Regular cardiac myocyte (primary cell): ENCODE results near the gene ZNF540. TPM values are rescaled to one million over a fixed set of nuclear protein-coding genes. Genes with fewer than 3 reads are reported as not detected.

Source experiments
- total RNA-seq: library from RNA; depleted of rRNA; stranded (reverse); fragments of >200 nt; gene quantifications from 2 replicates; pipeline ENCODE4 v1.2.3, GENCODE V29; 2014

The ZNF540 gene
- 0.19 and 2.3 TPM in 2 replicates for total RNA-seq

GRCh38 chr19:37594304-37594981 lies at the start of gene ZNF540, which contains the start of gene ZNF571:
Gene ZNF540, plus strand, starts transcription at chr19:37594876. Its CDS starts 3,572 bp downstream, at chr19:37598448.
Gene ZNF571, minus strand, starts transcription at chr19:37594792. Its CDS starts 8,116 bp downstream, at chr19:37586676.

GRCh38 chr19:37655301-37655688 lies 60.6 kb downstream of the ZNF540 start, which contains the start of gene ZFP30:
Gene ZFP30, minus strand, starts transcription at chr19:37655465. Its CDS starts 7,643 bp downstream, at chr19:37647822.

Other genes with a start within 250 kb of the ZNF540 start
- 3.3 and 6.2 TPM in 2 replicates for gene ZNF527, start 223.8 kb upstream of the ZNF540 start, total RNA-seq
- gene ZNF569, start 127.4 kb upstream of the ZNF540 start, total RNA-seq, result 8.6 and 13.5 TPM in 2 replicates
- 8.8 and 14.4 TPM in 2 replicates for gene ZNF570, start 125.5 kb upstream of the ZNF540 start, total RNA-seq
- 0.58 and 3.4 TPM in 2 replicates for gene ZNF793, start 87.9 kb upstream of the ZNF540 start, total RNA-seq
- gene ZNF571, start 84 bp upstream of the ZNF540 start, total RNA-seq, result 1.7 and 5.4 TPM in 2 replicates
- gene ZFP30, start 60.6 kb downstream of the ZNF540 start, total RNA-seq, result 14.6 and 16.9 TPM in 2 replicates
- gene ZNF607, start 124.9 kb downstream of the ZNF540 start, total RNA-seq, result 3.8 and 6.8 TPM in 2 replicates
- gene ZNF573, start 184.7 kb downstream of the ZNF540 start, total RNA-seq, result 4.4 and 8.5 TPM in 2 replicates